ENCODE measurements around the gene IGSF21.

DNA sequence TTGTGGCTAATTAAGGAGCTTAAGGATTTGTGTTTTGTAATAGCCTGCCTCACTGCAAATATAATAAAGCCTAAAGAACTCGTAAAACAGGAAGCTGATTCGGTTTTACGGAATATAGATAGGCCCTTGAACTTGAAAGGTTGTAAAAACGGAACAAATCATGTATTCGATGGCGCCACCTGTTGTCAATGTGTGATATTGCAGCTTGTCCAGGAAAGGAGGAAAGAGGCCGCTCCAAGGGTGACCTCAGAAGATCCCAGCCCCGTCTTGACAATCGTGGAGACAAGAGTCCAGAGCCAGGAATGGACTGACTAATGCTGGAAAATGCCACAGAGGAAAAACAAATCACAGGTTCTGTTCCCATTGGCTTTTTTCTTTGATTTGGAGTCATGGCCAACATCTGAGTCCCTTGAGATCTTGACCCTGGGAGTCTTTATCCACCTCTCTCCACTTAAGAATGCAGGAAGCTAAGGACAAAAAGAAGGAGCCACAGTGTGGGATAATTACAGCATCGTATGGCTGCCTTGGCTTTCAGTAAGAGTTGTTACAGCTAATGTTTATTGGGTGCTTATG is 7.0 kb upstream of the IGSF21 start:
- TF ChIP-seq, protein P1, sequence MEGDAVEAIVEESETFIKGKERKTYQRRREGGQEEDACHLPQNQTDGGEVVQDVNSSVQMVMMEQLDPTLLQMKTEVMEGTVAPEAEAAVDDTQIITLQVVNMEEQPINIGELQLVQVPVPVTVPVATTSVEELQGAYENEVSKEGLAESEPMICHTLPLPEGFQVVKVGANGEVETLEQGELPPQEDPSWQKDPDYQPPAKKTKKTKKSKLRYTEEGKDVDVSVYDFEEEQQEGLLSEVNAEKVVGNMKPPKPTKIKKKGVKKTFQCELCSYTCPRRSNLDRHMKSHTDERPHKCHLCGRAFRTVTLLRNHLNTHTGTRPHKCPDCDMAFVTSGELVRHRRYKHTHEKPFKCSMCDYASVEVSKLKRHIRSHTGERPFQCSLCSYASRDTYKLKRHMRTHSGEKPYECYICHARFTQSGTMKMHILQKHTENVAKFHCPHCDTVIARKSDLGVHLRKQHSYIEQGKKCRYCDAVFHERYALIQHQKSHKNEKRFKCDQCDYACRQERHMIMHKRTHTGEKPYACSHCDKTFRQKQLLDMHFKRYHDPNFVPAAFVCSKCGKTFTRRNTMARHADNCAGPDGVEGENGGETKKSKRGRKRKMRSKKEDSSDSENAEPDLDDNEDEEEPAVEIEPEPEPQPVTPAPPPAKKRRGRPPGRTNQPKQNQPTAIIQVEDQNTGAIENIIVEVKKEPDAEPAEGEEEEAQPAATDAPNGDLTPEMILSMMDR (IDR thresholded peaks at IDR 0.05) = peak; percentile 25 to 44 (median 34)
- TF ChIP-seq POLR2A (IDR thresholded peaks at IDR 0.05) = no peak
